ENCODE results near the gene BID.

The BID gene

GRCh38 chr22:17814830-17815229, 40.6 kb upstream of the BID start:
- Histone ChIP-seq H3K9ac (ENCODE audit: low read length) (no peak overlapping the region), H3K36me3 (ENCODE audit: control insufficient read depth, insufficient read depth, low read length) (peaks cover 3% of the 10 kb centered on the region), H3K27me3 (ENCODE audit: insufficient read depth, low read length, poor library complexity) (no peaks in the 10 kb centered on the region), H2BK5ac (ENCODE audit: low read length) (no peak overlapping the region), H3K4me2 (ENCODE audit: low read length) (no peak overlapping the region), H3K4me3 (ENCODE audit: low read length) (no peak overlapping the region), H4K8ac (ENCODE audit: low read depth, low read length) (no peak overlapping the region), H2AK5ac (ENCODE audit: low read length) (no peak overlapping the region), H3K4ac (ENCODE audit: low read depth, low read length) (no peak overlapping the region), H3K18ac (ENCODE audit: low read length) (no peak overlapping the region), H3K4me1 (ENCODE audit: control insufficient read depth, low read depth, low read length) (no peaks in the 10 kb centered on the region), H3K27ac (ENCODE audit: low read depth, low read length) (no peak overlapping the region), H3K79me2 (ENCODE audit: control insufficient read depth, insufficient read depth, low read length) (no peaks in the 10 kb centered on the region), H3K79me1 (ENCODE audit: low read length) (no peaks in the 10 kb centered on the region), H3K23ac (ENCODE audit: low read length) (no peak overlapping the region), H2BK15ac (replicated peaks; ENCODE audit: low read depth) (no peak overlapping the region), H2BK120ac (ENCODE audit: low read depth, low read length) (no peak overlapping the region), H4K5ac (ENCODE audit: low read length) (no peak overlapping the region), H3K56ac (ENCODE audit: low read length) (no peak overlapping the region)
- no CpG with 5 or more reads among the region's 20 CpGs for WGBS (ENCODE audit: extremely low coverage, insufficient coverage, low lambda C conversion rate)
- DNase-seq = no peak

- Histone ChIP-seq H2BK5ac (ENCODE audit: low read length) (no peak overlapping the region), H3K27me3 (ENCODE audit: insufficient read depth, low read length, poor library complexity) (no peaks in the 10 kb centered on the region), H2BK120ac (ENCODE audit: low read depth, low read length) (no peak overlapping the region), H3K79me2 (ENCODE audit: control insufficient read depth, insufficient read depth, low read length) (no peaks in the 10 kb centered on the region), H3K36me3 (ENCODE audit: control insufficient read depth, insufficient read depth, low read length) (peaks cover 3% of the 10 kb centered on the region), H3K27ac (ENCODE audit: low read depth, low read length) (no peak overlapping the region), H3K56ac (ENCODE audit: low read length) (no peak overlapping the region), H3K9ac (ENCODE audit: low read length) (no peak overlapping the region), H4K8ac (ENCODE audit: low read depth, low read length) (no peak overlapping the region), H3K18ac (ENCODE audit: low read length) (no peak overlapping the region), H3K4me1 (ENCODE audit: control insufficient read depth, low read depth, low read length) (no peaks in the 10 kb centered on the region), H2BK15ac (replicated peaks; ENCODE audit: low read depth) (no peak overlapping the region), H3K4me2 (ENCODE audit: low read length) (no peak overlapping the region), H3K4ac (ENCODE audit: low read depth, low read length) (no peak overlapping the region), H3K4me3 (ENCODE audit: low read length) (no peak overlapping the region), H2AK5ac (ENCODE audit: low read length) (no peak overlapping the region), H3K23ac (ENCODE audit: low read length) (no peak overlapping the region), H3K79me1 (ENCODE audit: low read length) (no peaks in the 10 kb centered on the region), H4K5ac (ENCODE audit: low read length) (no peak overlapping the region)
- no peak for DNase-seq
- no CpG with 5 or more reads among the region's 6 CpGs for WGBS (ENCODE audit: extremely low coverage, insufficient coverage, low lambda C conversion rate)
These were observed 39.8 kb upstream of the BID start for GRCh38 chr22:17814084-17814483.

GRCh38 chr22:17811119-17811518, 36.9 kb upstream of the BID start:
- Histone ChIP-seq H2BK5ac (ENCODE audit: low read length) (no peak overlapping the region), H3K27me3 (ENCODE audit: insufficient read depth, low read length, poor library complexity) (no peaks in the 10 kb centered on the region), H3K4me1 (ENCODE audit: control insufficient read depth, low read depth, low read length) (no peaks in the 10 kb centered on the region), H3K9ac (ENCODE audit: low read length) (no peak overlapping the region), H3K36me3 (ENCODE audit: control insufficient read depth, insufficient read depth, low read length) (peaks cover 4% of the 10 kb centered on the region), H3K4ac (ENCODE audit: low read depth, low read length) (no peak overlapping the region), H4K5ac (ENCODE audit: low read length) (no peak overlapping the region), H3K4me3 (ENCODE audit: low read length) (no peak overlapping the region), H2BK120ac (ENCODE audit: low read depth, low read length) (no peak overlapping the region), H3K27ac (ENCODE audit: low read depth, low read length) (no peak overlapping the region), H2BK15ac (replicated peaks; ENCODE audit: low read depth) (no peak overlapping the region), H3K79me1 (ENCODE audit: low read length) (no peaks in the 10 kb centered on the region), H3K79me2 (ENCODE audit: control insufficient read depth, insufficient read depth, low read length) (no peaks in the 10 kb centered on the region), H4K8ac (ENCODE audit: low read depth, low read length) (no peak overlapping the region), H3K23ac (ENCODE audit: low read length) (no peak overlapping the region), H2AK5ac (ENCODE audit: low read length) (no peak overlapping the region), H3K4me2 (ENCODE audit: low read length) (no peak overlapping the region), H3K18ac (ENCODE audit: low read length) (no peak overlapping the region), H3K56ac (ENCODE audit: low read length) (no peak overlapping the region)
- DNase-seq = no peak
- WGBS (ENCODE audit: extremely low coverage, insufficient coverage, low lambda C conversion rate) = no CpG with 5 or more reads among the region's 4 CpGs

DNA sequence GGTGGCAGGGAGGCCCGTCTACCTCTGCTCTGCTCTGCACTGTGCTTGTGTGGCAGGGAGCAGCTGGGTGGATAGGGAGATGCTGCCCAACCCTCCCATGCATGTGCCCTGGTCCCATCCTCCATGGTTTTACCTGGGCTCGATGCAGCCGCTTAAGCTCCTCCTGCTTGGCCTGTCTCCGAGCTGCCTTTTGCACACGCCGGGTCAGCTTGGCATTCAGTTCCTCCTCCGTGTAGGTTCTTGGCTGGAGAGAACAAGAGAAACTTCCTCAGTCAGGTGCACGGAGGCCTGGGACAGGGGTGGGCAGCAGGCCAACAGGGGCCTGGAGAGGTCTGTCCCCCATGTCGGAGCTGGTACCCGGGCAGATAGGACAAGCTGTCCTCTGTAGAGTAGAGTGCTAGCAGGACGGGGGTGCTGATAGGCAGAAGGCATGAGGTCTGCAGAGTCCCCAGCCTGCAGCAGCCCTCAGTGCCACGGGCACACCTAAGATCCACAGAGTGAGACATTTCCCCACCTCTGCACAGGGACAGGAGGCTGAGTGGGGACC, 36.4 kb upstream of the BID start:
- Histone ChIP-seq H2BK15ac (replicated peaks; ENCODE audit: low read depth) (no peak overlapping the region), H3K18ac (ENCODE audit: low read length) (no peak overlapping the region), H2BK5ac (ENCODE audit: low read length) (no peak overlapping the region), H3K36me3 (ENCODE audit: control insufficient read depth, insufficient read depth, low read length) (peaks cover 5% of the 10 kb centered on the region), H3K4ac (ENCODE audit: low read depth, low read length) (no peak overlapping the region), H3K4me2 (ENCODE audit: low read length) (no peak overlapping the region), H3K23ac (ENCODE audit: low read length) (no peak overlapping the region), H3K79me2 (ENCODE audit: control insufficient read depth, insufficient read depth, low read length) (no peaks in the 10 kb centered on the region), H3K79me1 (ENCODE audit: low read length) (no peaks in the 10 kb centered on the region), H2AK5ac (ENCODE audit: low read length) (no peak overlapping the region), H3K56ac (ENCODE audit: low read length) (no peak overlapping the region), H4K8ac (ENCODE audit: low read depth, low read length) (no peak overlapping the region), H4K5ac (ENCODE audit: low read length) (no peak overlapping the region), H3K9ac (ENCODE audit: low read length) (no peak overlapping the region), H3K27me3 (ENCODE audit: insufficient read depth, low read length, poor library complexity) (no peaks in the 10 kb centered on the region), H3K4me3 (ENCODE audit: low read length) (no peak overlapping the region), H3K27ac (ENCODE audit: low read depth, low read length) (no peak overlapping the region), H2BK120ac (ENCODE audit: low read depth, low read length) (no peak overlapping the region), H3K4me1 (ENCODE audit: control insufficient read depth, low read depth, low read length) (no peaks in the 10 kb centered on the region)
- no CpG with 5 or more reads among the region's 12 CpGs for WGBS (ENCODE audit: extremely low coverage, insufficient coverage, low lambda C conversion rate)
- DNase-seq = no peak

GRCh38 chr22:17808693-17809403, 34.6 kb upstream of the BID start:
- Histone ChIP-seq H3K4ac (ENCODE audit: low read depth, low read length) (no peak overlapping the region), H3K23ac (ENCODE audit: low read length) (no peak overlapping the region), H3K36me3 (ENCODE audit: control insufficient read depth, insufficient read depth, low read length) (peaks cover 4% of the 10 kb centered on the region), H3K27me3 (ENCODE audit: insufficient read depth, low read length, poor library complexity) (no peaks in the 10 kb centered on the region), H2BK15ac (replicated peaks; ENCODE audit: low read depth) (no peak overlapping the region), H3K9ac (ENCODE audit: low read length) (no peak overlapping the region), H4K5ac (ENCODE audit: low read length) (no peak overlapping the region), H3K27ac (ENCODE audit: low read depth, low read length) (no peak overlapping the region), H3K79me1 (ENCODE audit: low read length) (no peaks in the 10 kb centered on the region), H2BK120ac (ENCODE audit: low read depth, low read length) (no peak overlapping the region), H3K4me2 (ENCODE audit: low read length) (no peak overlapping the region), H2BK5ac (ENCODE audit: low read length) (no peak overlapping the region), H2AK5ac (ENCODE audit: low read length) (no peak overlapping the region), H3K18ac (ENCODE audit: low read length) (no peak overlapping the region), H3K4me3 (ENCODE audit: low read length) (no peak overlapping the region), H3K4me1 (ENCODE audit: control insufficient read depth, low read depth, low read length) (no peaks in the 10 kb centered on the region), H3K56ac (ENCODE audit: low read length) (no peak overlapping the region), H3K79me2 (ENCODE audit: control insufficient read depth, insufficient read depth, low read length) (no peaks in the 10 kb centered on the region), H4K8ac (ENCODE audit: low read depth, low read length) (no peak overlapping the region)
- DNase-seq = no peak
- WGBS (ENCODE audit: extremely low coverage, insufficient coverage, low lambda C conversion rate) = no CpG with 5 or more reads among the region's 25 CpGs
